Measurements from ENCODE around the gene HOXB9. TPM values are rescaled to one million over a fixed set of nuclear protein-coding genes. Genes with fewer than 3 reads are reported as not detected.

The HOXB9 gene
- total RNA-seq, 3 donors from 2014 or later = 40.1 to 78.4 (median 41.5) TPM

DNA sequence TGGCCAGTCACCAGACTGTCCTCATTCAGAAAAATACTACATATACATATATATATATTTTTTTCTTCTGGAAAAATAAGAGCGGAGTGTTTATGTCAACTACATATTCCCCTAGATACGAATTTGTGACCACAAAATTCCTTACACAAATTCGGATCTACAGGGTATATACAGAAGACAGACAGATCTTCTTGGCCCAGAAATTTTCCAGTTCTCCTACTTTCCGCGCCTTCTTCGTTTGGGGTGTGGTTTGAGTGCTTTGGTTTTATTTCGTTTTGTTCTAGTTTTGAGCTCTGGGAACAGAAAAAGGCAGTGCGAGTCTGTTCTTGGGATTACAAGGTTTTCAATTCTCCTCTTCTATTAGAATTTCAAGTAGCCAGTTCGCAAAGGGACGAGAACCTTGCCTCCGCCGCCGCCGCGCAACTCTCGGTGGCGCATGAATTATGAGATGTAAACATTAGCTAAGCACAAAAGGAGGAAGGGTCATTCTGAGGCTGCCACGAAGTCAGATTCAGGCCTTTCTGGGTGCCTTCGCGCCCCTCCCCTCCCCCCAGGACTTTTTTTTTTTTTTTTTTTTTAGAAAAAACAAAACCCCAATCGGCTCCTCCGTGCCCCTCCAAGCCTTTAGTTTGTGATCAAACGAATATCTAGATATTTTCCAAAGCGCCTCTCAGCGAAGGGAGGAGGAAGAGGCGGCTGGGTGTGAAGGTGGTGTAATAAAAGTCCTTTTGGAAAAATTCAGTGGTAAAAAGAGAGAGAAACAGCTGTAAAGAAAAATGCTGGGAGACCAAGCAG is 46.2 kb downstream of the HOXB9 start:
- DNase-seq (no peak), ATAC-seq (no peak)
- TF ChIP-seq, protein P1, sequence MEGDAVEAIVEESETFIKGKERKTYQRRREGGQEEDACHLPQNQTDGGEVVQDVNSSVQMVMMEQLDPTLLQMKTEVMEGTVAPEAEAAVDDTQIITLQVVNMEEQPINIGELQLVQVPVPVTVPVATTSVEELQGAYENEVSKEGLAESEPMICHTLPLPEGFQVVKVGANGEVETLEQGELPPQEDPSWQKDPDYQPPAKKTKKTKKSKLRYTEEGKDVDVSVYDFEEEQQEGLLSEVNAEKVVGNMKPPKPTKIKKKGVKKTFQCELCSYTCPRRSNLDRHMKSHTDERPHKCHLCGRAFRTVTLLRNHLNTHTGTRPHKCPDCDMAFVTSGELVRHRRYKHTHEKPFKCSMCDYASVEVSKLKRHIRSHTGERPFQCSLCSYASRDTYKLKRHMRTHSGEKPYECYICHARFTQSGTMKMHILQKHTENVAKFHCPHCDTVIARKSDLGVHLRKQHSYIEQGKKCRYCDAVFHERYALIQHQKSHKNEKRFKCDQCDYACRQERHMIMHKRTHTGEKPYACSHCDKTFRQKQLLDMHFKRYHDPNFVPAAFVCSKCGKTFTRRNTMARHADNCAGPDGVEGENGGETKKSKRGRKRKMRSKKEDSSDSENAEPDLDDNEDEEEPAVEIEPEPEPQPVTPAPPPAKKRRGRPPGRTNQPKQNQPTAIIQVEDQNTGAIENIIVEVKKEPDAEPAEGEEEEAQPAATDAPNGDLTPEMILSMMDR (IDR thresholded peaks at IDR 0.05) = no peak
- intact Hi-C loops (cut with DNase I, micrococcal nuclease) = no loop called here
- Histone ChIP-seq H3K4me1 (ENCODE audit: low read depth) (peaks cover 56% of the 10 kb centered on the region), H3K9me3 (no peaks in the 10 kb centered on the region), H3K4me3 (no peak overlapping the region), H3K36me3 (ENCODE audit: low read depth) (no peaks in the 10 kb centered on the region)

GRCh38 chr17:48579471-48579759 is 46.7 kb downstream of the HOXB9 start:
- TF ChIP-seq, protein P1 (IDR thresholded peaks at IDR 0.05) = no peak
- intact Hi-C loops (cut with DNase I, micrococcal nuclease) = no loop called here
- H3K4me3 ChIP-seq = no peak overlapping the region
- H3K4me1 ChIP-seq (ENCODE audit: low read depth) = peaks cover 52% of the 10 kb centered on the region
- ATAC-seq (no peak), DNase-seq (no peak)
- no peaks in the 10 kb centered on the region for H3K36me3 ChIP-seq (ENCODE audit: low read depth)
- H3K9me3 ChIP-seq = no peaks in the 10 kb centered on the region

DNA sequence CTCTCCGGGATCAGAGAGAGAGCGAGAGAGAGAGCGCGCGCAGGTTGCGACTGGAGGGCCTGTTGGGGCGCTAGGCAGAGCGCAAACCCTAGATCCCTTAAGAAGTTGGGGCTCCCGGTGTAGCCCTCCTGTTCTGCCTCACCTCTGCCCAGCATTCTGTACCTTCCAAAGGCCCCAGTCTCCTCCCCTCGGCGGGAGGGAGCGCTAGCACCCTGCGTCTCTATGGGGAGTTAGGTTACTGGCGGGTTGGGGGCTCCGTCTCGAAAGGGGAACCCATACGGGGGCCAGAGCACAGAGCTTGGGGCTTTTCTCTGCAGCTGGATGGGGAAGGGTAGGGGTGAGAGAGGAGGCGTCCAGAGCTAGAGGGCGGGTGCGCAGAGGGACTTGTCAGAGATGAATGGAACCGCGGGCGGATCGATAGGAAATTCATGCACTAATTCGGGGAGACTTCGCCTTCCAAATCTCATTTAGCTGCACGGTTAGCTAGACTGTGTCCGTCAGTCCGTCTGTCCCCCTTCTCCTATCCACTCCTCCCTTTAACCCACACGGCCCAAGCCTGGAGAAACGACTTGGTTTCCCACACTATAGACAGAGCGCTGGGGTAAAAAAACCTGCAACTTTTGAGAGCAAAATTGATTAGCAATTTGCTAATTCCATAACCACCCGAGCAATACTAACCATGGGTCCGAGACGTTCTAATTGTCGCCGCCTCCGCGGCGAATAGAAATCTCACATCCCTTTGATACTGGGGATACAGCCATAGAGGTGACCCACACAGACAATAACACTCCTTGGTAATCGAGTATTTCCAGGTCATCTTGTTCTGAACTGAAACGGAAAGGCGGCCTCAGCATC is 47.3 kb downstream of the HOXB9 start:
- ATAC-seq = no peak
- Histone ChIP-seq H3K36me3 (ENCODE audit: low read depth) (no peaks in the 10 kb centered on the region), H3K4me3 (no peak overlapping the region), H3K9me3 (no peaks in the 10 kb centered on the region), H3K4me1 (ENCODE audit: low read depth) (peaks cover 56% of the 10 kb centered on the region)
- TF ChIP-seq, protein P1 (IDR thresholded peaks at IDR 0.05) = no peak
- intact Hi-C loops (cut with DNase I, micrococcal nuclease) = no loop called here
- DNase-seq = peak in 2 of 3 donors; percentile 51 to 55

- H3K4me1 ChIP-seq (ENCODE audit: low read depth) = peaks cover 57% of the 10 kb centered on the region
- peak within 1 kb of the TSS; percentile 2 for H3K4me3 ChIP-seq
- DNase-seq (peak; percentile 77 to 88 (median 85)), ATAC-seq (peak; percentile 35)
- no peaks in the 10 kb centered on the region for H3K9me3 ChIP-seq
- intact Hi-C loops (cut with DNase I, micrococcal nuclease) = no loop called here
- no peaks in the 10 kb centered on the region for H3K36me3 ChIP-seq (ENCODE audit: low read depth)
- TF ChIP-seq, protein P1 (IDR thresholded peaks at IDR 0.05) = no peak
Observed at GRCh38 chr17:48577946-48578615, 48.1 kb downstream of the HOXB9 start, which contains the start of gene HOXB4. HOXB4 (minus strand) TSS chr17:48578350; CDS start chr17:48578319, 31 bp downstream.

DNA sequence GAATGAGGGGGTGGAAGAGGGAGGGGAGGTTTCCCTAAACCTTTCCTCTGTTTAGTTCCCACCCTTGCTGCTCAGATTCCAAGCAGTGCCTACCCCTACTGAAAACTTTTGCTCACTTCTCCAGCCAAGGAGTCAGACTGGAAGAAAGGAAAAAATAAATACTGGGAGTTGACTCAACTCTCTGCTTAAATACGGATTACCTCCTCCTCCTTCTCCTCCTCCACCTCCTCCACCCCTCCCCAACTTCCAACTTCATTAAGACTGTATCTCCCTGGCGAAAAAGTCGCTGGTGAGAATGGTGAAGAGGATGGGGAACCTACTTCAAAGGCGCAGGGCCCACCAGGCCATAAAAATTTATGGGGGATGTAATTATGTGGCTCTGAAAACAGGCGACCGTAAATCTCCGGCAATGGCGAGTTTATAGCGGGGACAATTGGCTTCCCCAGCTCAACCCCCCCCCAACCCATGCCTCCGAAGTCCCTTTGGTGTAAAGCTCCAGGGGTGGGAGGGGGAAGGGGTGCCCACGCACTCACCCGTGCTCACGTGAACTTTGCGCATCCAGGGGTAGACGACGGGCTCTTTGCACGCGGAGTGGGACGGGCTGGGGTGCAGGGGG is 48.7 kb downstream of the HOXB9 start:
- Histone ChIP-seq H3K4me3 (no peak overlapping the region), H3K9me3 (no peaks in the 10 kb centered on the region), H3K36me3 (ENCODE audit: low read depth) (no peaks in the 10 kb centered on the region), H3K4me1 (ENCODE audit: low read depth) (peaks cover 53% of the 10 kb centered on the region)
- intact Hi-C loops (cut with DNase I, micrococcal nuclease) = no loop called here
- TF ChIP-seq, protein P1 (IDR thresholded peaks at IDR 0.05) = no peak
- peak in 1 of 3 donors; percentile 60 for DNase-seq
- peak; percentile 29 for ATAC-seq
